IMR-90 (cell line): Measurements from ENCODE around the gene GABPB1.

Experiments used
- CTCF ChIP-seq: conservative IDR thresholded peaks from 2 replicates; pipeline ENCODE4 v1.5.1; 2012; ENCODE audit warnings: mild to moderate bottlenecking, low read depth, low read length, improper control_type of control experiment
- FOS ChIP-seq: fragments of 150-350 bp; IDR thresholded peaks from 2 replicates; pipeline ENCODE4 v1.6.1; 2016; ENCODE audit warnings: low read depth, low read length
- POLR2A ChIP-seq: IDR thresholded peaks from 2 replicates; pipeline ENCODE4 v1.6.1; 2012; ENCODE audit warnings: mild to moderate bottlenecking, low read depth, low read length
- USF2 ChIP-seq: fragments of 150-350 bp; IDR thresholded peaks from 2 replicates; pipeline ENCODE4 v1.6.1; 2017; ENCODE audit warnings: mild to moderate bottlenecking, antibody characterized with exemption, low read length, low read depth

GRCh38 chr15:50328116-50328515, 26.9 kb downstream of the GABPB1 start:
- TF ChIP-seq CTCF: no peak
- no peak for TF ChIP-seq FOS
- TF ChIP-seq USF2: no peak
- TF ChIP-seq POLR2A: no peak
